Lower lobe of right lung (tissue), 2 donors: ENCODE results near the gene GTPBP3. TPM values are rescaled to one million over a fixed set of nuclear protein-coding genes. Genes with fewer than 3 reads are reported as not detected.

Source experiments
- ATAC-seq, 2 donors: fragments of 200-7000 bp; cut with Tn5 transposase; one replicate each; pipeline ENCODE4 v1.9.1; 2020 to 2022; ENCODE audit warnings: mild to moderate bottlenecking in 2 of 2, moderate library complexity in 2 of 2
- DNase-seq: peaks from one replicate; pipeline ENCODE4 v3.0.0-alpha.2; 2020
- H3K27ac ChIP-seq: fragments of 200-600 bp; one replicate; pipeline ENCODE4 v1.8.0; 2022
- H3K27me3 ChIP-seq: fragments of 200-600 bp; one replicate; pipeline ENCODE4 v1.8.0; 2022; ENCODE audit warnings: low read depth
- H3K36me3 ChIP-seq: fragments of 200-600 bp; one replicate; pipeline ENCODE4 v1.8.0; 2022; ENCODE audit warnings: mild to moderate bottlenecking
- H3K4me1 ChIP-seq: fragments of 200-600 bp; one replicate; pipeline ENCODE4 v1.8.0; 2022
- H3K4me3 ChIP-seq: fragments of 200-600 bp; one replicate; pipeline ENCODE4 v1.8.0; 2022; ENCODE audit warnings: mild to moderate bottlenecking
- H3K9me3 ChIP-seq: fragments of 200-600 bp; one replicate; pipeline ENCODE4 v1.8.0; 2022
- CTCF ChIP-seq: fragments of 200-600 bp; IDR thresholded peaks from one replicate; pipeline ENCODE4 v1.8.0; 2022; ENCODE audit warnings: antibody characterized with exemption, mild to moderate bottlenecking
- intact Hi-C: fragments of 100-400 bp; cut with DNase I; formaldehyde crosslinking; loops from one replicate; pipeline ENCODE4 v1.11.0; 2022
- total RNA-seq: library from RNA; stranded (reverse); fragmentation: NEBNext Ultra II Directional; extraction: Animal tissue kit (Norgen Biotek cat#: 25700); gene quantifications from one replicate; pipeline ENCODE4 v1.2.1, GENCODE V29; 2021
- donor health status: DM: no; HTN: yes; CAD: no; lungs with severe emphysema.

The GTPBP3 gene
- total RNA-seq, 1 donor from 2014 or later: 21.0 TPM

- no peak for TF ChIP-seq CTCF
- ATAC-seq: peak in 1 of 2 donors; percentile 1
- peak overlapping the region; percentile 89 for H3K4me3 ChIP-seq
- intact Hi-C loops: no loop called here
- H3K4me1 ChIP-seq: peaks cover 42% of the 10 kb centered on the region
- DNase-seq: peak; percentile 66
- H3K9me3 ChIP-seq: no peaks in the 10 kb centered on the region
- H3K36me3 ChIP-seq: peaks cover 4% of the 10 kb centered on the region
- H3K27ac ChIP-seq: peak overlapping the region; percentile 84
- H3K27me3 ChIP-seq: no peaks in the 10 kb centered on the region
Observed at GRCh38 chr19:17302391-17303166, 34.8 kb upstream of the GTPBP3 start.

- Histone ChIP-seq H3K27ac (peak within 1 kb of the TSS; percentile 84), H3K36me3 (no peaks in the 10 kb centered on the region), H3K4me3 (peak within 1 kb of the TSS; percentile 89), H3K9me3 (no peaks in the 10 kb centered on the region), H3K27me3 (no peaks in the 10 kb centered on the region), H3K4me1 (peaks cover 42% of the 10 kb centered on the region)
- DNase-seq (peak; percentile 95), ATAC-seq (peak; percentile 90 to 91)
- intact Hi-C loops: no loop called here
- TF ChIP-seq CTCF: peak; percentile 74
Observed at GRCh38 chr19:17303167-17303939, 34.0 kb upstream of the GTPBP3 start, which contains the start of gene ABHD8. TSS of gene ABHD8 (minus strand) at chr19:17303425. CDS start at chr19:17301616, 1,809 bp downstream.

GRCh38 chr19:17303940-17304267 lies 33.4 kb upstream of the GTPBP3 start:
- Histone ChIP-seq H3K27ac (peak overlapping the region; percentile 84), H3K27me3 (no peaks in the 10 kb centered on the region), H3K9me3 (no peaks in the 10 kb centered on the region), H3K36me3 (no peaks in the 10 kb centered on the region), H3K4me1 (peaks cover 42% of the 10 kb centered on the region), H3K4me3 (peak overlapping the region; percentile 89)
- DNase-seq (peak; percentile 61), ATAC-seq (peak; percentile 0 to 21)
- no peak for TF ChIP-seq CTCF
- intact Hi-C loops: no loop called here

- intact Hi-C loops: no loop called here
- DNase-seq (peak; percentile 70), ATAC-seq (peak in 1 of 2 donors; percentile 31)
- Histone ChIP-seq H3K36me3 (no peaks in the 10 kb centered on the region), H3K27me3 (no peaks in the 10 kb centered on the region), H3K4me3 (peak overlapping the region; percentile 68), H3K27ac (peak overlapping the region; percentile 84), H3K4me1 (peaks cover 42% of the 10 kb centered on the region), H3K9me3 (no peaks in the 10 kb centered on the region)
- TF ChIP-seq CTCF: no peak
Observed at GRCh38 chr19:17304386-17305215, 32.8 kb upstream of the GTPBP3 start.

- Histone ChIP-seq H3K27ac (peak overlapping the region; percentile 84), H3K4me1 (peaks cover 46% of the 10 kb centered on the region), H3K4me3 (peak overlapping the region; percentile 68), H3K9me3 (no peaks in the 10 kb centered on the region), H3K27me3 (no peaks in the 10 kb centered on the region), H3K36me3 (no peaks in the 10 kb centered on the region)
- intact Hi-C loops: no loop called here
- DNase-seq: peak; percentile 98
- no peak for ATAC-seq
- TF ChIP-seq CTCF: no peak
Observed at GRCh38 chr19:17305216-17305516, 32.2 kb upstream of the GTPBP3 start.
